Suprapubic skin (tissue), 4 donors: ENCODE measurements around the gene EYS.

Experiments used
- CTCF ChIP-seq, 2 donors: fragments of 200-600 bp in 1 of 2; fragments of 450-650 bp in 1 of 2; sonication (generic) in 1 of 2; IDR thresholded peaks; one replicate each; pipeline ENCODE4 v1.5.1; 2016 to 2019; ENCODE audit warnings: antibody characterized with exemption in 2 of 2, mild to moderate bottlenecking in 1 of 2, moderate library complexity in 1 of 2
- POLR2A ChIP-seq, 2 donors: fragments of 450-650 bp; IDR thresholded peaks; one replicate each; pipeline ENCODE4 v1.6.1; 2017; ENCODE audit warnings: antibody characterized with exemption in 2 of 2, mild to moderate bottlenecking in 2 of 2, moderate library complexity in 2 of 2
- POLR2AphosphoS5 ChIP-seq, 3 donors: sonication (generic); formaldehyde crosslinking; IDR thresholded peaks; one replicate each; pipeline ENCODE4 v1.6.1; 2017; ENCODE audit warnings: antibody characterized with exemption in 3 of 3

GRCh38 chr6:64014595-64014994, 1692.4 kb downstream of the EYS start:
- TF ChIP-seq POLR2A (IDR thresholded peaks at IDR 0.05) (no peak), CTCF (IDR thresholded peaks at IDR 0.05) (no peak), POLR2AphosphoS5 (IDR thresholded peaks at IDR 0.05) (no peak)
